Measurements from ENCODE around the gene GPRC5C.

- TF ChIP-seq CTCF (IDR thresholded peaks at IDR 0.05; ENCODE audit: control extremely low read depth in 1 of 3, insufficient read depth in 1 of 3, low read depth in 1 of 3, low read length in 3 of 3): no peak
- TF ChIP-seq EP300 (IDR thresholded peaks at IDR 0.05; ENCODE audit: borderline replicate concordance in 1 of 2, low read depth in 2 of 2, low read length in 2 of 2): no peak
Measured at GRCh38 chr17:74485841-74486240, 54.0 kb downstream of the GPRC5C start.
